Stomach smooth muscle (tissue), 2 donors: Measurements from ENCODE around the gene CYP2B6.
"Not testable (repeated sequence)": the region's sequence is repeated elsewhere in the genome, so short reads cannot be mapped to it uniquely, and the experiment has no call there.

Experiments used
- H3K27ac ChIP-seq: one replicate; pipeline ENCODE4 v1.7.0; 2013; ENCODE audit warnings: mild to moderate bottlenecking, low read length, inconsistent platforms
- H3K27me3 ChIP-seq, 2 donors: one replicate each; pipeline ENCODE4 v1.7.0; 2013; ENCODE audit warnings: low read length in 2 of 2; ENCODE audit not compliant: insufficient read depth in 2 of 2, control insufficient read depth in 1 of 2
- H3K36me3 ChIP-seq, 2 donors: one replicate each; pipeline ENCODE4 v1.7.0; 2013; ENCODE audit warnings: low read length in 2 of 2; ENCODE audit not compliant: control insufficient read depth in 2 of 2, insufficient read depth in 2 of 2
- H3K4me1 ChIP-seq: one replicate; pipeline ENCODE4 v1.7.0; 2013; ENCODE audit warnings: low read length; ENCODE audit not compliant: control insufficient read depth, insufficient read depth
- H3K4me3 ChIP-seq, 2 donors: one replicate each; pipeline ENCODE4 v1.7.0; 2013; ENCODE audit warnings: low read length in 2 of 2
- H3K9ac ChIP-seq, 2 donors: one replicate each; pipeline ENCODE4 v1.7.0; 2013; ENCODE audit warnings: low read length in 2 of 2, mild to moderate bottlenecking in 1 of 2
- H3K9me3 ChIP-seq, 2 donors: one replicate each; pipeline ENCODE4 v1.7.0; 2013; ENCODE audit warnings: low read length in 2 of 2; ENCODE audit not compliant: control insufficient read depth in 2 of 2
- donor health status: healthy.
- donor health status: Pancreatic carcinoma.

CYP2B6 gene

GRCh38 chr19:41031916-41032315, 40.8 kb downstream of the CYP2B6 start:
- no peaks in the 10 kb centered on the region for H3K9me3 ChIP-seq
- no peak overlapping the region for H3K4me3 ChIP-seq
- H3K27ac ChIP-seq, result no peak overlapping the region
- no peak overlapping the region for H3K9ac ChIP-seq
- no peaks in the 10 kb centered on the region for H3K36me3 ChIP-seq
- no peaks in the 10 kb centered on the region for H3K27me3 ChIP-seq
- no peaks in the 10 kb centered on the region for H3K4me1 ChIP-seq

GRCh38 chr19:41033324-41033723, 42.2 kb downstream of the CYP2B6 start:
- H3K27me3 ChIP-seq, H3K9ac ChIP-seq, H3K4me3 ChIP-seq, H3K4me1 ChIP-seq, H3K9me3 ChIP-seq, H3K36me3 ChIP-seq, H3K27ac ChIP-seq: not testable (repeated sequence)

DNA sequence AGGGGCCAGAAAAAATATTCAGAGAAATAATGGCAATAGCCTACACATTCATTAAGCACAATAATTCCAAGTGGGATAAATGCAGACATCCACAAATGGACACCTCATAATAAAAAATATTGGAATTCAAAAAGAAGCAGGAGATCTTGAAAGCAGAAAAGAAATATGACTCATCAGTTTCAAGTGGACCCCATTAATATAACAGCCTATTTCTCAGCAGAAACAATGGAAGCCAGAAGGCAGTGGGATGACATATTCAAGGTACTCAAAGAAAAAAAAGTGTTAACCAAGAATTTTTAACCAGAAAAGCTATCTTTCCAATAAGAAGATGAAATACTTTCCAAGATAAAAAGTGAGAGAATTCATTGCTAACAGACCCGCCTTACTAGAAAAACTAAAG, 48.7 kb downstream of the CYP2B6 start:
- no peak overlapping the region for H3K27ac ChIP-seq
- H3K4me3 ChIP-seq, result no peak overlapping the region
- no peaks in the 10 kb centered on the region for H3K36me3 ChIP-seq
- H3K27me3 ChIP-seq, result no peaks in the 10 kb centered on the region
- no peaks in the 10 kb centered on the region for H3K4me1 ChIP-seq
- no peak overlapping the region for H3K9ac ChIP-seq
- no peaks in the 10 kb centered on the region for H3K9me3 ChIP-seq

DNA sequence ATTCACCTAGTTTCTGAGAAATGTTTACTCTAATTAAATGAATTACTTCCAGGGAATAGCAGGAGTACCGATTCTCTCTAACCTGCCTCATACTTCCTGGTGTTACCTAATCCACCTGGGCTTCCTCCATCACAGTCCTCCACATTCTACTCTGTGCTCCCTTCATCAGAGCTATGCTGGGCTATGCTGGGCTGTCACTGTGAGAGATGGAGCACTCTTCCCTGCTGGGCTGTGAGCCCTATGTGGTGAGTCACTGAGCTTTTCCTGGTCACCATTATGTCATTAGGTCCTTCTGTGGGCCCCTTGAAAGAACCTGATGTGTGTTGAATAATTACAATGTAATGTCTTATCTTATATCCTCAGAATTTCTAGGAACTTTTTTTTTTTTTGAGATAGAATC, 54.0 kb downstream of the CYP2B6 start:
- not testable (repeated sequence) for H3K27ac ChIP-seq, H3K36me3 ChIP-seq, H3K9ac ChIP-seq, H3K4me3 ChIP-seq, H3K27me3 ChIP-seq, H3K4me1 ChIP-seq, H3K9me3 ChIP-seq

DNA sequence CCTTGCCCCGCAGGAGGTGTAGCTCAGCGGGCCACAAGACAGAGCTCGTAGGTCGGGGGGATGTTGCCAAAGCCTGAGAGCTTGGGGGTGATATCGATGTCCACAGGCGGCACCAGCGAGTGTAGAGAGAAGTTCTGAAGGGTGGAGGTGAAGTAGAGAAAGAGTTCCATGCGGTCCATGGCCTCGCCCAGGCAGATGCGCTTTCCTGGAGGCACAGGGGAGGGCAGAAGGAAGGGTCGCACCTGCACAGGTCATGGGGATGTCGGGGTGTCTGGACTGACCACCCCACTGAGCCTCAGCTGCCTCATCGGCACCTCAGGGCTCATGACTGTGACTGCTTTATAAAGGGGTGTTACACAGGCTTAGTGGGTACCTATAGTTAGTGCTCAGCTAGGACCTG, 59.3 kb downstream of the CYP2B6 start:
- Histone ChIP-seq H3K9ac (no peak overlapping the region), H3K4me3 (no peak overlapping the region), H3K27ac (no peak overlapping the region), H3K9me3 (no peaks in the 10 kb centered on the region), H3K4me1 (no peaks in the 10 kb centered on the region), H3K36me3 (no peaks in the 10 kb centered on the region), H3K27me3 (peaks cover 2 to 3% of the 10 kb centered on the region in 2 donors)

DNA sequence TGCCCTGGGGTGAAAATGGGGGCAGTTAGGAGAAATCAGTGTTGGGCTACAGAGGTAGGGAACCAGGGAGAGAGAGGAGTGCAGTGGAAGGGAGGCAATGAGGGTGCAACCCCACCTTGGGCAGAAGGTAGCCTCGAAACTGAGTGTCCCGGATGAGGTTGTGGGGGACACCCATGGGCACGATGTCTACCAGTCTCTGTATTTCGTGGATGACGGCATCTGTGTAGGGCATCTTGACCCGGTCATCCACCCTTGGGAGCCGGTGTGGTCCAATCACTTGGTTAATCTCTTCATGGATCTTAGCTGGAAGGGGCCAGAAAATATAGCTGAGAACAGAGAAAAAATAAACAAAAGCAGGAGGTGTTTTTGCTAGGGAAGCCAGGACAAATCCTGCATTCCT, 61.1 kb downstream of the CYP2B6 start:
- H3K27me3 ChIP-seq, H3K9me3 ChIP-seq, H3K9ac ChIP-seq, H3K27ac ChIP-seq, H3K36me3 ChIP-seq, H3K4me3 ChIP-seq, H3K4me1 ChIP-seq: not testable (repeated sequence)

DNA sequence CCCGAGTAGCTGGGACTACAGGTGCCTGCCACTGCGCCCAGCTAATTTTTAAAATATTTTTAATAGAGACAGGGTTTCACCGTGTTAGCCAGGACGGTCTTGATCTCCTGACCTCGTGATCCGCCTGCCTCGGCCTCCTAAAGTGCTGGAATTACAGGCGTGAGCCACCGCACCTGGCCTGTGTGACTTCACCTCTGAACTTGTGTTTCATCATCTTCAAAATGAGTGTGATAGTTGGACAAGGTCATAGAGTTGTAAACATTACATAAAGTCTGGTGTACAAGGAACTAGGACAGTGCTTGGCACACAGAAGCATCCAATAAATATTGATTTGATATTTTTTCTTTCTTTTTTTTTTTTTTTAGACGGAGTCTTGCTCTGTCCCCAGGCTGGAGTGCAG, 62.2 kb downstream of the CYP2B6 start:
- H3K27ac ChIP-seq, H3K9ac ChIP-seq, H3K27me3 ChIP-seq, H3K36me3 ChIP-seq, H3K4me1 ChIP-seq, H3K9me3 ChIP-seq, H3K4me3 ChIP-seq: not testable (repeated sequence)

- Histone ChIP-seq H3K9me3 (no peaks in the 10 kb centered on the region), H3K9ac (no peak overlapping the region), H3K4me1 (no peaks in the 10 kb centered on the region), H3K36me3 (no peaks in the 10 kb centered on the region), H3K4me3 (no peak overlapping the region), H3K27ac (no peak overlapping the region), H3K27me3 (peaks cover 0 to 5% of the 10 kb centered on the region in 2 donors)
Measured at GRCh38 chr19:41064974-41065569, 74.0 kb downstream of the CYP2B6 start.
